Peyer's patch (tissue), 4 donors: Measurements from ENCODE around the gene RAB8A. TPM values are rescaled to one million over a fixed set of nuclear protein-coding genes. Genes with fewer than 3 reads are reported as not detected.
A peak's percentile ranks its signal among the peaks of the same experiment; 100 is the strongest.

Experiments used
- DNase-seq, 3 donors: peaks; one replicate each; pipeline ENCODE4 v3.0.0-alpha.2; 2017 to 2019
- H3K27ac ChIP-seq, 4 donors: fragments of 200-600 bp; sonication (generic); one replicate each; pipeline ENCODE4 v1.5.1; 2016 to 2019
- H3K27me3 ChIP-seq, 2 donors: fragments of 200-600 bp; sonication (generic); one replicate each; pipeline ENCODE4 v1.5.1; 2019
- H3K36me3 ChIP-seq, 3 donors: fragments of 200-600 bp; sonication (generic); one replicate each; pipeline ENCODE4 v1.5.1; 2016 to 2019
- H3K4me1 ChIP-seq, 4 donors: fragments of 200-600 bp; sonication (generic); one replicate each; pipeline ENCODE4 v1.5.1; 2016 to 2019
- H3K4me3 ChIP-seq, 4 donors: fragments of 200-600 bp; sonication (generic); 1 replicate in 3 of 4; 2 replicates in 1 of 4; pipeline ENCODE4 v1.5.1; 2016 to 2019; ENCODE audit warnings: mild to moderate bottlenecking in 1 of 4
- H3K9me3 ChIP-seq, 4 donors: fragments of 200-600 bp; sonication (generic); one replicate each; pipeline ENCODE4 v1.5.1; 2016 to 2019; ENCODE audit warnings: mild to moderate bottlenecking in 1 of 4
- CTCF ChIP-seq, 6 experiments: fragments of 450-650 bp in 4 of 6; fragments of 200-600 bp in 2 of 6; sonication (generic) in 1 of 6; IDR thresholded peaks; one replicate each; pipeline ENCODE4 v1.5.1; 2017 to 2019; ENCODE audit warnings: antibody characterized with exemption in 6 of 6, mild to moderate bottlenecking in 3 of 6, moderate library complexity in 1 of 6
- POLR2A ChIP-seq, 2 donors: fragments of 450-650 bp; IDR thresholded peaks; one replicate each; pipeline ENCODE4 v1.5.1; 2017; ENCODE audit warnings: antibody characterized with exemption in 2 of 2, mild to moderate bottlenecking in 2 of 2, moderate library complexity in 2 of 2
- total RNA-seq, 4 donors: library from RNA; depleted of rRNA; stranded (reverse); fragments of >200 nt; gene quantifications; one replicate each; pipeline ENCODE4 v1.1.0, GENCODE V29; 2016

The RAB8A gene
- total RNA-seq, 4 donors from 2014 or later, result 53.6 to 138 (median 113) TPM

GRCh38 chr19:16100524-16100923, 11.2 kb upstream of the RAB8A start:
- Histone ChIP-seq H3K4me3 (no peak overlapping the region), H3K9me3 (no peaks in the 10 kb centered on the region), H3K4me1 (peaks cover 0 to 15% (median 5%) of the 10 kb centered on the region in 4 donors), H3K27ac (no peak overlapping the region), H3K36me3 (peaks cover 2 to 80% (median 2%) of the 10 kb centered on the region in 3 donors), H3K27me3 (no peaks in the 10 kb centered on the region)
- DNase-seq, result no peak
- TF ChIP-seq POLR2A (IDR thresholded peaks at IDR 0.05), result no peak
- TF ChIP-seq CTCF (IDR thresholded peaks at IDR 0.05), result no peak

- H3K27ac ChIP-seq, result peak overlapping the region in 3 of 4 donors; percentile 8 to 71 (median 56)
- H3K4me1 ChIP-seq, result peaks cover 0 to 6% (median 4%) of the 10 kb centered on the region in 4 donors
- no peaks in the 10 kb centered on the region for H3K9me3 ChIP-seq
- no peak for DNase-seq
- no peaks in the 10 kb centered on the region for H3K27me3 ChIP-seq
- TF ChIP-seq POLR2A (IDR thresholded peaks at IDR 0.05) (no peak), CTCF (IDR thresholded peaks at IDR 0.05) (no peak)
- H3K36me3 ChIP-seq, result peaks cover 0 to 42% (median 0%) of the 10 kb centered on the region in 3 donors
- H3K4me3 ChIP-seq, result no peak overlapping the region
Measured at GRCh38 chr19:16104722-16105121, 7.0 kb upstream of the RAB8A start.

- no peak for TF ChIP-seq POLR2A (IDR thresholded peaks at IDR 0.05)
- Histone ChIP-seq H3K4me3 (no peak overlapping the region), H3K27ac (peak overlapping the region in 1 of 4 donors; percentile 27), H3K4me1 (peaks cover 0 to 8% (median 5%) of the 10 kb centered on the region in 4 donors), H3K27me3 (no peaks in the 10 kb centered on the region), H3K36me3 (peaks cover 0 to 28% (median 0%) of the 10 kb centered on the region in 3 donors), H3K9me3 (no peaks in the 10 kb centered on the region)
- DNase-seq, result no peak
Measured at GRCh38 chr19:16106121-16106520, 5.6 kb upstream of the RAB8A start.

GRCh38 chr19:16111909-16112752, 442 bp downstream of the RAB8A start:
- H3K27me3 ChIP-seq, result no peaks in the 10 kb centered on the region
- peak; percentile 56 to 88 for TF ChIP-seq POLR2A (IDR thresholded peaks at IDR 0.05)
- no peak for TF ChIP-seq CTCF (IDR thresholded peaks at IDR 0.05)
- peak overlapping the region; percentile 71 to 94 (median 92) for H3K4me3 ChIP-seq
- peaks cover 4 to 57% (median 18%) of the 10 kb centered on the region in 4 donors for H3K4me1 ChIP-seq
- H3K27ac ChIP-seq, result peak overlapping the region; percentile 94 to 96 (median 96)
- H3K9me3 ChIP-seq, result no peaks in the 10 kb centered on the region
- DNase-seq, result no peak
- peaks cover 0 to 8% (median 0%) of the 10 kb centered on the region in 3 donors for H3K36me3 ChIP-seq

- Histone ChIP-seq H3K9me3 (no peaks in the 10 kb centered on the region), H3K27ac (peak overlapping the region; percentile 94 to 96 (median 96)), H3K27me3 (no peaks in the 10 kb centered on the region), H3K36me3 (peaks cover 0 to 11% (median 0%) of the 10 kb centered on the region in 3 donors), H3K4me1 (peaks cover 4 to 60% (median 21%) of the 10 kb centered on the region in 4 donors), H3K4me3 (peak overlapping the region in 3 of 4 donors; percentile 89 to 94 (median 94))
- no peak for DNase-seq
- no peak for TF ChIP-seq CTCF (IDR thresholded peaks at IDR 0.05)
- no peak for TF ChIP-seq POLR2A (IDR thresholded peaks at IDR 0.05)
Measured at GRCh38 chr19:16112778-16113177, 1.1 kb downstream of the RAB8A start.

- H3K9me3 ChIP-seq, result no peaks in the 10 kb centered on the region
- H3K27ac ChIP-seq, result peak overlapping the region in 1 of 4 donors; percentile 41
- H3K4me1 ChIP-seq, result peaks cover 4 to 67% (median 28%) of the 10 kb centered on the region in 4 donors
- no peaks in the 10 kb centered on the region for H3K27me3 ChIP-seq
- no peak for TF ChIP-seq POLR2A (IDR thresholded peaks at IDR 0.05)
- no peak for TF ChIP-seq CTCF (IDR thresholded peaks at IDR 0.05)
- H3K4me3 ChIP-seq, result no peak overlapping the region
- DNase-seq, result no peak
- peaks cover 0 to 20% (median 0%) of the 10 kb centered on the region in 3 donors for H3K36me3 ChIP-seq
Measured at GRCh38 chr19:16113727-16114126, 2.0 kb downstream of the RAB8A start.
